Endothelial cell of umbilical vein (primary cell): Measurements from ENCODE around the gene TP53TG3. TPM values are rescaled to one million over a fixed set of nuclear protein-coding genes. Genes with fewer than 3 reads are reported as not detected.
"Not testable (repeated sequence)": the region's sequence is repeated elsewhere in the genome, so short reads cannot be mapped to it uniquely, and the experiment has no call there.

Experiments used
- BruUV-seq: library from RNA; stranded (reverse); fragments of 400-500 nt; replicated peaks from 2 replicates; lab custom pipeline; 2021; lab: Mats Ljungman, UMichigan
- CTCF ChIA-PET: fragments of 300-600, 350-600 bp; sonication (Branson Sonifier 250); formaldehyde crosslinking; loops from one replicate; lab custom pipeline; 2021; ENCODE audit warnings: antibody characterized with exemption, inconsistent platforms; lab: Charles Lee
- POLR2A ChIA-PET: fragments of 300-600, 350-600 bp; sonication (Branson Sonifier 250); formaldehyde crosslinking; loops from one replicate; lab custom pipeline; 2021; ENCODE audit warnings: antibody characterized with exemption, inconsistent platforms; lab: Charles Lee
- DNase-seq: peaks from one replicate; pipeline ENCODE4 v3.0.0-alpha.2; 2011; ENCODE audit warnings: low read depth, low spot score
- FAIRE-seq: peaks from 2 replicates; lab custom pipeline; 2011; peaks lifted over from hg19 to GRCh38; lab: Jason Lieb, UNC
- H2AFZ ChIP-seq: 2 replicates; pipeline ENCODE4 v1.6.0; 2012; ENCODE audit warnings: low read depth, low read length, control low read depth, inconsistent platforms
- H3K27ac ChIP-seq: 2 replicates; pipeline ENCODE4 v1.5.1; 2011; ENCODE audit warnings: low read depth, mild to moderate bottlenecking, control low read depth, low read length, moderate library complexity; ENCODE audit not compliant: insufficient read depth
- H3K27me3 ChIP-seq, 2 experiments: 2 replicates each; pipeline versions ENCODE4 v1.6.0 to v1.6.1; 2011; ENCODE audit warnings: low read length in 2 of 2, mixed read lengths in 1 of 2; ENCODE audit not compliant: control insufficient read depth in 2 of 2, insufficient read depth in 2 of 2
- H3K36me3 ChIP-seq, 2 experiments: 2 replicates in 1 of 2; 3 replicates in 1 of 2; pipeline ENCODE4 v1.5.1; 2011; ENCODE audit warnings: low read length in 2 of 2, mild to moderate bottlenecking in 1 of 2, moderate library complexity in 1 of 2; ENCODE audit not compliant: control insufficient read depth in 2 of 2, insufficient read depth in 2 of 2; ENCODE audit errors: extremely low read depth in 1 of 2
- H3K4me1 ChIP-seq: 3 replicates; pipeline ENCODE4 v1.5.1; 2011; ENCODE audit warnings: mild to moderate bottlenecking, low read length; ENCODE audit not compliant: control insufficient read depth, insufficient read depth; ENCODE audit errors: extremely low read depth
- H3K4me2 ChIP-seq: 2 replicates; pipeline ENCODE4 v1.6.1; 2011; ENCODE audit warnings: low read length, control low read depth, mixed read lengths; ENCODE audit not compliant: insufficient read depth
- H3K4me3 ChIP-seq, 3 experiments: fragments of 200-600 bp in 1 of 3; sonication (generic), shearing (Covaris generic) in 1 of 3; replicated peaks in 1 of 3; 2 replicates each; pipeline ENCODE4 v1.5.1; 2011 to 2016; ENCODE audit warnings: control low read depth in 3 of 3, low read length in 3 of 3, mild to moderate bottlenecking in 2 of 3, inconsistent platforms in 1 of 3, low read depth in 1 of 3, moderate library complexity in 1 of 3; ENCODE audit not compliant: insufficient read depth in 1 of 3
- H3K79me2 ChIP-seq: 2 replicates; pipeline ENCODE4 v1.6.0; 2012; ENCODE audit warnings: low read length, inconsistent platforms; ENCODE audit not compliant: control insufficient read depth, insufficient read depth
- H3K9ac ChIP-seq: replicated peaks from 2 replicates; pipeline ENCODE3; 2011; ENCODE audit warnings: low read length, control low read depth; ENCODE audit not compliant: insufficient read depth; ENCODE audit errors: extremely low read depth
- H3K9me1 ChIP-seq: replicated peaks from 3 replicates; pipeline ENCODE4 v1.6.0; 2011; ENCODE audit warnings: mild to moderate bottlenecking, low read length; ENCODE audit not compliant: control insufficient read depth, insufficient read depth; ENCODE audit errors: extremely low read depth
- H3K9me3 ChIP-seq: replicated peaks from 2 replicates; pipeline ENCODE4 v1.5.1; 2012; ENCODE audit warnings: low read length, inconsistent platforms; ENCODE audit not compliant: control insufficient read depth, insufficient read depth
- H4K20me1 ChIP-seq: replicated peaks from 2 replicates; pipeline ENCODE3; 2011; ENCODE audit warnings: mild to moderate bottlenecking, low read length; ENCODE audit not compliant: control insufficient read depth, insufficient read depth; ENCODE audit errors: extremely low read depth
- dilution Hi-C: fragments of 300-500 bp; cut with MboI; formaldehyde crosslinking; loops from one replicate; pipeline ENCODE4 v1.15.0; 2019; ENCODE audit warnings: low sequenced_read_pairs; ENCODE audit not compliant: extremely low pct_ligation_motif_present
- intact Hi-C: fragments of 100-400 bp; cut with micrococcal nuclease; formaldehyde crosslinking; loops from one replicate; pipeline ENCODE4 v1.10.0; 2022
- polyA plus RNA-seq, 4 experiments: library from polyadenylated mRNA; depleted of rRNA in 3 of 4; stranded (reverse) in 3 of 4; unstranded in 1 of 4; fragments of >200 nt; gene quantifications; 2 replicates each; pipeline versions ENCODE4 v1.2.1 to v1.2.3, GENCODE V29; 2011 to 2012; ENCODE audit warnings: missing spikeins in 1 of 4
- total RNA-seq: library from RNA; stranded (reverse); gene quantifications from 2 replicates; pipeline ENCODE4 v1.2.3, GENCODE V29; 2021

The TP53TG3 gene
- total and polyA plus RNA-seq, 2 donors (not counting 3 experiments of a cell fraction or from before 2014, with no cell fraction given): not detected

- H3K36me3 ChIP-seq, H3K4me1 ChIP-seq, H3K27ac ChIP-seq, DNase-seq, H3K9ac ChIP-seq, intact Hi-C loops, H3K79me2 ChIP-seq, BruUV-seq, FAIRE-seq, H3K9me3 ChIP-seq, CTCF ChIA-PET, dilution Hi-C loops, POLR2A ChIA-PET, H2AFZ ChIP-seq, H3K4me3 ChIP-seq, H4K20me1 ChIP-seq, H3K27me3 ChIP-seq, H3K4me2 ChIP-seq, H3K9me1 ChIP-seq: not testable (repeated sequence)
These were observed 29.8 kb downstream of the TP53TG3 start for GRCh38 chr16:32646177-32646576.

DNA sequence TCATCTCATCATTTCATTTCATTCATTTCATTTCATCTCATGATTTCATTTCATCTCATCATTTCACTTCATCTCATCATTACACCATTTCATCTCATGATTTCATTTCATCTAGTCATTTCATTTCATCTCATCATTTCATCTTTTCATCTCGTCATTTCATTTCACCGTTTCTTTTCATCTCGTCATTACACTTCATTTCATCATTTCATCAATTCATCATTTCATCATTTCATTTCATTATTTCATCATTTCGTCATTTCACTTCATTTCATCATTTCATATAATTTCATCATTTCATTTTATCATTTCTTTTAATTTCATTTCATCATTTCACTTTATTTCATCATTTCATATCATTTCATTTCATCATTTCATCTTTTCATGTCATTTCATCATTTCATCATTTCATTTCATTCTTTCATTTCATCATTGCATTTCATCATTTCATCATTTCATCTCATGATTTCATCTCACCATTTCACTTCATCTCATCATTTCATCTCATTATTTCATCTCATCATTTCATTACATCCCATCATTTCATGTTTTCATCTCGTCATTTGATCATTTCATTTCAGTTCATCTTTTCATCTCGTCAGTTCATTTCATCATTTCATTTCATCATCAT is 30.6 kb downstream of the TP53TG3 start:
- H3K27ac ChIP-seq, POLR2A ChIA-PET, BruUV-seq, DNase-seq, H3K9ac ChIP-seq, dilution Hi-C loops, H3K9me1 ChIP-seq, H2AFZ ChIP-seq, CTCF ChIA-PET, H4K20me1 ChIP-seq, H3K4me2 ChIP-seq, intact Hi-C loops, H3K36me3 ChIP-seq, H3K4me1 ChIP-seq, H3K9me3 ChIP-seq, H3K79me2 ChIP-seq, H3K4me3 ChIP-seq, FAIRE-seq, H3K27me3 ChIP-seq: not testable (repeated sequence)

DNA sequence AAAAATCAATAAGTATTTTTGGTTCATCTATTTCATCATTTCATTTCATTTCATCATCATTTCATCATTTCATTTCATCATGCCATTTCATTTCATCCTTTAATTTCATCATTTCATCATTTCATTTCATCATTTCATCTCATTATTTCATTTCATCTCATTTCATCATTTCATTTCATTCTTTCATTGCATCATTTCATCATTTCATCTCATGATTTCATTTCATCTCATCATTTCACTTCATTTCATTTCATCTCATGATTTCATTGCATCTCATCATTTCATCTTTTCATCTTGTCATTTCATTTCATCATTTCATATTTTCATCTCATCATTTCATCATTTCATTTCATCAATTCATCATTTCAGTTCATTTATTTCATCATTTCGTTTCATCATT is 31.2 kb downstream of the TP53TG3 start:
- H3K4me1 ChIP-seq, CTCF ChIA-PET, H3K4me2 ChIP-seq, H3K9ac ChIP-seq, intact Hi-C loops, H3K36me3 ChIP-seq, H4K20me1 ChIP-seq, dilution Hi-C loops, FAIRE-seq, H3K9me1 ChIP-seq, POLR2A ChIA-PET, H3K9me3 ChIP-seq, DNase-seq, H3K4me3 ChIP-seq, H3K79me2 ChIP-seq, H2AFZ ChIP-seq, BruUV-seq, H3K27ac ChIP-seq, H3K27me3 ChIP-seq: not testable (repeated sequence)

- H3K9ac ChIP-seq, H3K4me3 ChIP-seq, H3K9me3 ChIP-seq, H3K4me2 ChIP-seq, H2AFZ ChIP-seq, DNase-seq, H3K9me1 ChIP-seq, dilution Hi-C loops, H3K27me3 ChIP-seq, POLR2A ChIA-PET, H4K20me1 ChIP-seq, H3K4me1 ChIP-seq, H3K36me3 ChIP-seq, H3K79me2 ChIP-seq, FAIRE-seq, H3K27ac ChIP-seq, intact Hi-C loops, BruUV-seq, CTCF ChIA-PET: not testable (repeated sequence)
These were observed 38.4 kb downstream of the TP53TG3 start for GRCh38 chr16:32637614-32638013.
